Putamen (tissue), 1 donor: ENCODE results near the gene STIM1.

ENCODE experiments used
- DNase-seq: peaks from one replicate; pipeline ENCODE4 v3.0.0-alpha.2; 2016; ENCODE audit warnings: low spot score

STIM1 gene

GRCh38 chr11:3830730-3831129 lies 24.7 kb upstream of the STIM1 start:
- no peak for DNase-seq

DNA sequence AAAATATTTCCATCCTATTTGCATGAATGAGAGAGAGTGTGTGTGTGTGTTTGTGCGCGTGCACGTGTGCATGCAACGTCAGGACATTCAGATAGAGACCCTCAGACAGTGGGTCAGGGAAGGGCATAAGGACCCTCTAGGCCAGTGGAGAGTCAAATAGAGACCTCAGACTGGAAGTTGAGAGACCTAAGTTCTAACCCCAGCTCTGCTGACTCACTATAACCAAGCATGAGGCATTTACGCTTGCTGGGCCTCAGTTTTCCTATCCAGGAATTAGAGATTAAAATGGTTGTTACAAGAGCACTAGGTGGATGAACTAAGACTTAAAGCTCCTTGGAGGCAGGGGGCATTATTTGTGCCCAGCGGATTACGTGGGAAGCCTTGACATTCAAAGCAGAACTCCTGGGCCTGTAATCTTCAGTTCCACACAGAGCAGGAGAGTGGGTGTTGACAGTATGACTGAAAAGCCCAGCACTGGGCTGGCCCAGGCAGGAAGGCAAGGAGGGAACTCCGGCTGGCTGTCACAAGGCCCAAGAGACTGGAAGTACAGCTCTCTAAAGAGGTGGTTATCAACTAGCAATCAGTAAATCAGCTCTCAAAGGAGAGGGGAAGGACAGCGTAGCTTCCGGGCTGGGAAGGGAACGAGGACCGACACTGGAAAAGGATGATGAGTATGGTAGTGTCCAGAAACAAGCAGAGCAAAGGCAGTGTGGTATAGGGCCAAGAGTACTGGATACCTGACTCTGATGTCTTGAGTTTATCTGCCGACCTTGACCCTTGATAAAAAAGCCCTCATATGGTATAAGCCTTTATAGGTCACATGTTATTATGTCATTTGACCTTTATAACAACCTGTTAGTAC lies 23.9 kb upstream of the STIM1 start:
- no peak for DNase-seq

DNA sequence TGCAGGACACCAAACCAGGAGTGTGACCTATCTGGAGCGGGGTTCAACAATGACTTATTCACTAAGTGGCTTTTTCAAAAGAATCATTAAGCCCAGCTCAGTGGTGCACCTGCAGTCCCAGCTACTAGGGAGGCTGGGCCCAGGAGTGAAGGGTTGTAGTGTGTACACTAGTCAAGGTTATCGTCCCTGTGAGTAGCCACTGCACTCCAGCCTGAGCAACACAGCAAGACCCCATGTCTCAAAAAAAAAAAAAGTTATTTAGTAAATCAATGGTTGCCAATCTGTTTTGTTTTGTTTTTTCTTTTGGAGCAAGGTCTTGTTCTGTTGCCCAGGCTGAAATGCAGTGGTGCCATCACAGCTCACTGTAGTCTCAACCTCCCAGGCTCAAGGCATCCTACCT lies 22.6 kb upstream of the STIM1 start:
- no peak for DNase-seq

- no peak for DNase-seq
Measured at GRCh38 chr11:3833449-3833848, 22.0 kb upstream of the STIM1 start.

DNA sequence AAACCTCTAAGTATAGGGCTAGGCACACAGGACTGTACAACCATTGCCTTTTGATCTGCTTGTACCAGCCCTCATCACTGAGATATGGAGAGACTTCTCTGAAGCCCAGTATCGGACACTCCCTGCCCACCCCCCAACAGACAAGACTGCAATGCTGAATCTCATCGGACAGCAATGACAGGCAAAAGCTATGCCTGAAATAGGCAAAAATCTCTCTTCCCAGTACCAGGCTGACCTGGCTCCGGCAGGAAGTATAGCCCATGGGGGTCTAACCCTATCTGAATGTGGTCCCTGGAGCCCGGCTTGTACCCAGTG lies 21.2 kb upstream of the STIM1 start:
- DNase-seq: no peak

DNA sequence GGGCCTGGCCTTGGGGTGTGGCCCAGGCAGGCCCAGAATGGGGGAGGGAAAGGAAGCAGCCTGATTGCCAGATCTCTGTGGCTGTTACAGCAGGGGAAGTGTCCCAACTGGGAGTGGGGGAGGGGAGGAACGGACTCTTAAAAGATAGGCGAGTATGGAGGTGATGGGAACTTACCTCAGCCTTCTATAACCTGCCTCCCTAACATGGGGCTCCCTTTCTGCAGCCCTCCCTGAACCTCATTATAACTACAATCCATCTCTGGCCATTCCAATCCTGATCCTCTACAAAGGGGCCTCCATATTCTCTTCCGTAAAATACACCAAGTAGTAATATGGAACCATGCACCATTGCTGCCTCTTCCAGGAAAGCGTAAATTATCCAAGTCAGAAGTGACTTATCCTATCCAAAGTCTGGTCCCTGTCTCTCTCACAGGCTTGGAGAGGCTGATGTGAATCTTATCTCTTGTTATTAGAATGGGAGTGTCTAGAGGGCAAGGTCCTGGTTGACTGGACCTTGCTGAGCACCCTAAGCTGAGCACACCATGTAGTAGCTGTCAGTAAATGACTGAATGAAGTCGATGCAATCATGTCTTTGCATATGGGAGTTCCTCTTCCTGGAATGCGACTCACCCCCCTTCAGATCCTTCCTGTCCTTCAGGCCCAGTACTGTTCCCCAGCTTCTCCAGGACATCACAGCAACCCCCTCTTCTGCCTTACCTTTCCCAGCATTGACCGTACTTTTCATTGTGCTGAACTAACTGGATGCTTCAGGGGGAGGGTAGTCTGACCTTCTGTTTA lies 20.6 kb upstream of the STIM1 start:
- DNase-seq: no peak

GRCh38 chr11:3835751-3836150 lies 19.7 kb upstream of the STIM1 start:
- DNase-seq: no peak

- DNase-seq: no peak
Measured at GRCh38 chr11:3836903-3837302, 18.6 kb upstream of the STIM1 start.

- no peak for DNase-seq
Measured at GRCh38 chr11:3837793-3838192, 17.7 kb upstream of the STIM1 start.

GRCh38 chr11:3838504-3838903 lies 17.0 kb upstream of the STIM1 start:
- no peak for DNase-seq

DNA sequence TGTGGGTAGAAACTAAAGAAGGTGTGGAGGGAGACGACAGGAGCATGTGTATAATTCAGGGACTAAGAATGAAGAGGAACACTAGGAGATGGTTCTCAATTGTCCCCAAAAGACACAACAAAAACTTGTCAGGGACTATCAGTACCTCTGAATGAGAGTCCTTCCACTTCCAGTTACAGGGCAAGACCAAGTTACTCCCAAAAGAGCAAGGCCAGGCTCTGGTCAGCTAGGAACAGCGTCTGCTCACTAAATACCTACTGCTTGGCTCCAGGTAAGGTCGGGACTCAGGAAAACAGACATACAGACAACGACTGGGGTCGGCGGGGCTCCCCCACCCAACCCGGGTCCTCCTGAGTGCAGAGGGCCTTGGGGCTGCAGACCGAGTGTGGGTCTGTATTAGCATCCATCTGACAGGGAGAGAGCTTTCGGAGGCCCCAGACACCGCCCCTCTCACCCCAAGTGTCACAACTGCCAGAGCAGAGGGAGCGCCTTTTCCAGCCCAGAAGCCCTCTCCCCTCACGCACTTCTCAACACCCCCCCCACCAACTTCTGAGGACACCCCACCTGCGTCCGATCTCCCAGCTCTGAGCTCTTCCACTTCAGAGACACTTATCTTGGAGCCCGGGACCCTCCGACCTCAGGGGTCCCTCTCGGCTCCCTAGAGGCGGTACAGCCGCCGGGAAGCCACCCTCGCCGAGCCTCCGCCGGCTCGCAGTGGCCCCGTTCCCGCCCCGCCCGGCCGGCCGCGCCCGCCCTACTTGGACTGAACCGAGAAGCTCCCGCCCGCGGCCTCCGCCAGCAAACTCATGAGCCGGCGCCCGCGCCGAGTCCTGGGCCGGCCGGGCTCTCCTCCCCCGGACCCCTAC lies 15.2 kb upstream of the STIM1 start:
- DNase-seq: no peak

DNA sequence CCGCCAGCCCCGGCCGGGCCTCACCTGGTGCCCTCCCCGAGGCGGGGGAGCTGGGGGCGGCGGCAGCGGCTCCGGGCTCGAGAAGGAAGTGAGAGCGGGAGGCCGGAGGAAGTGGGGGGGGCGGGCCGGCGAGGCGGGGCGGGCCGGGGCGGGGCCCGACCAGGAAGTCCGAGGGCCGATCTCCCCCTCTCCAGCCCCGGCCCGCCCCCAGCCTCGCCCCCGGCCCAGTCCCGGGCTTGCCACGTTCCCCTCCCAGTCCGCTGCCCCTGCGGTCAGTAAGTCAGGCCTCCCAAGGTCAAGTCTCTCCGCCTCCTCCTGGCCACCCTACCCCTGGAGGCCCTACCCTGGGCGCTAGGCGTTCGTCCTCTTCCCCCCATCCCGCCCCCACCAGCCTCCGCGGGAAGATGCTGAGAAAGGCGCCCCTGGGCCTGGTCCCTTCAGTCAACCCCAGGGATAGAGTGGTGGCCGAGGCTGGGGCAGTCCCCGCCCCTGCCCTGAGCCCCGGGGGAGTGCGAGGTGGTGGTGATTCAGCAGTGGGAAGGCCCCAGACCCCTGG lies 14.5 kb upstream of the STIM1 start, which contains the start of gene RHOG:
RHOG (minus strand) TSS at position 90 of the 556 bp plus-strand sequence. CDS start 12,821 bp downstream, outside the sequence.
- peak; percentile 78 for DNase-seq

- peak; percentile 82 for DNase-seq
Measured at GRCh38 chr11:3841426-3842350, 13.8 kb upstream of the STIM1 start.

- DNase-seq: no peak
Measured at GRCh38 chr11:3843326-3843725, 12.1 kb upstream of the STIM1 start.

DNA sequence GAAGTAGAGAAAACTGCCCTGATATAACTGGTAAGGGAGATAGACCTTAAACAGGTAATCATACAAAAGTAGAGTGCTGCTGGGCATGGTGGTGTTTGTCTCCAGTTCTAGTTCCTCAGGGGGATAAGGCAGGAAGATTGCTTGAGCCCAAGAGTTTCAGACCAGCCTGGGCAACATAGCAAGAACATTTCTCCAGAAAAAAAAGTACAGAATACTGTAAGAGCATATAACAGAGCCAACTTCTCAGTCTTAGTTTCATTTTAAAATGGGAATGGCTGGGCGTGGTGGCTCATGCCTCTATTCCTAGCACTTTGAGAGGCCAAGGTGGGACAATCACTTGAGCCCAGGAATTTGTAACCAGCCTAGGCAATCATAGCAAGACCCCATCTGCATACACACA lies 10.2 kb upstream of the STIM1 start:
- DNase-seq: no peak

- DNase-seq: no peak
Measured at GRCh38 chr11:3845670-3846069, 9.8 kb upstream of the STIM1 start.

- no peak for DNase-seq
Measured at GRCh38 chr11:3849297-3849874, 6.1 kb upstream of the STIM1 start.

- no peak for DNase-seq
Measured at GRCh38 chr11:3853545-3853842, 2.0 kb upstream of the STIM1 start.

DNA sequence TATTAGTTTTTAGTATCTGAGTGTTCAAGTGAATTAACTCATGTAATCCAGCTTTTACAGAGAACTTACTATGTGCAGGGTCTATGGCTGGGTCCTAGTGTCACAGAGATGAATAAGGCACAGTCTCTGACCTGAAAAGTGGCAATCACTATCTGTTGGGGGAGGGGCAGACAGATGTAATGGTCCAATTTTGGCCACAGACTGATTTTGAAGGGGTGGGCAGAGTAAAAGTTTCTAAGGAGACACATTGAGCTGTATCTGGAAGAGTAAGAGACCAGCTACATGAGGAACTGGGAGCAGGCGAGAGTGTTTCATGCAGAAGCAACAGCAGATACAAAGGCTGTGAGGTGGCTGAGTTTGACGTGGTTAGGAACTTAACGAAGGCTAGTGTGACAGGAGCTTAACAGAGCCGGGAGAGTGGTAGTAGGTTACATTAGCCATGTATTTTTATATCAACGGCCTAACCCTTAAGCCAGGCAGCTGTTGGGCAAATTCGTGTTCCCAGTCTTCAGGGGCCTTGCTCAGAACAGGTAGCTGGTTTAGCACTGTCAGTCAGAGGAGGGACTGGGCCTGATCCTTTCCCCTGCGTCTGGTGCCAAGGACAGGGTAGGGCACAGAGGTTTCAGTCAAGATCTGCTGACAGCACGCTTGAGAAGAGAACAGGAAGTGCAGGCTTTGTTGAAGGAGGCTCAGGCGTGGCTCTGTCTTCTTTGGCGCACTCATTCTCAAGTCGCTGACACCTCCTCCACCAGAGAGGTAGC lies 1.4 kb upstream of the STIM1 start:
- DNase-seq: peak; percentile 61

- DNase-seq: no peak
Measured at GRCh38 chr11:3854660-3854976, 846 bp upstream of the STIM1 start.
